ENCODE data around the gene KCNQ2. TPM values are rescaled to one million over a fixed set of nuclear protein-coding genes. Genes with fewer than 3 reads are reported as not detected.

Gene KCNQ2
- total RNA-seq, 2 donors from 2014 or later = not detected

GRCh38 chr20:63394069-63394919, 78.2 kb downstream of the KCNQ2 start:
- H3K27me3 ChIP-seq = no peaks in the 10 kb centered on the region
- H3K9me3 ChIP-seq = peaks cover 0 to 20% of the 10 kb centered on the region in 2 donors
- TF ChIP-seq CTCF (IDR thresholded peaks at IDR 0.05) = no peak
- no peaks in the 10 kb centered on the region for H3K36me3 ChIP-seq
- no peak overlapping the region for H3K27ac ChIP-seq
- DNase-seq (ENCODE audit: low spot score) = no peak
- H3K4me1 ChIP-seq = no peaks in the 10 kb centered on the region
- H3K4me3 ChIP-seq = no peak overlapping the region

- Histone ChIP-seq H3K36me3 (no peaks in the 10 kb centered on the region), H3K9me3 (peaks cover 0 to 23% of the 10 kb centered on the region in 2 donors), H3K27me3 (no peaks in the 10 kb centered on the region), H3K4me1 (no peaks in the 10 kb centered on the region), H3K4me3 (no peak overlapping the region), H3K27ac (no peak overlapping the region)
- no peak for DNase-seq (ENCODE audit: low spot score)
- TF ChIP-seq CTCF (IDR thresholded peaks at IDR 0.05) = no peak
Observed at GRCh38 chr20:63393566-63393965, 78.9 kb downstream of the KCNQ2 start.

GRCh38 chr20:63392465-63393365, 79.7 kb downstream of the KCNQ2 start:
- peaks cover 0 to 24% of the 10 kb centered on the region in 2 donors for H3K9me3 ChIP-seq
- H3K4me3 ChIP-seq = no peak overlapping the region
- no peak for TF ChIP-seq CTCF (IDR thresholded peaks at IDR 0.05)
- H3K36me3 ChIP-seq = no peaks in the 10 kb centered on the region
- no peaks in the 10 kb centered on the region for H3K4me1 ChIP-seq
- no peak overlapping the region for H3K27ac ChIP-seq
- DNase-seq (ENCODE audit: low spot score) = no peak
- no peaks in the 10 kb centered on the region for H3K27me3 ChIP-seq

GRCh38 chr20:63387917-63388316, 84.5 kb downstream of the KCNQ2 start:
- Histone ChIP-seq H3K27ac (no peak overlapping the region), H3K4me3 (no peak overlapping the region), H3K36me3 (no peaks in the 10 kb centered on the region), H3K9me3 (peaks cover 0 to 41% of the 10 kb centered on the region in 2 donors), H3K4me1 (no peaks in the 10 kb centered on the region), H3K27me3 (no peaks in the 10 kb centered on the region)
- no peak for TF ChIP-seq CTCF (IDR thresholded peaks at IDR 0.05)
- no peak for DNase-seq (ENCODE audit: low spot score)

- Histone ChIP-seq H3K27ac (no peak overlapping the region), H3K4me1 (no peaks in the 10 kb centered on the region), H3K9me3 (peaks cover 0 to 41% of the 10 kb centered on the region in 2 donors), H3K4me3 (no peak overlapping the region), H3K27me3 (no peaks in the 10 kb centered on the region), H3K36me3 (no peaks in the 10 kb centered on the region)
- no peak for TF ChIP-seq CTCF (IDR thresholded peaks at IDR 0.05)
- DNase-seq (ENCODE audit: low spot score) = no peak
Observed at GRCh38 chr20:63387393-63387792, 85.1 kb downstream of the KCNQ2 start.

Measured in right atrium auricular region (tissue), 2 donors.